ENCODE measurements around the gene CHST15. TPM values are rescaled to one million over a fixed set of nuclear protein-coding genes. Genes with fewer than 3 reads are reported as not detected.
"Not testable (repeated sequence)": the region's sequence is repeated elsewhere in the genome, so short reads cannot be mapped to it uniquely, and the experiment has no call there.

Gene CHST15
- total RNA-seq, 2 donors from 2014 or later, result 0.80 to 7.8 TPM

DNA sequence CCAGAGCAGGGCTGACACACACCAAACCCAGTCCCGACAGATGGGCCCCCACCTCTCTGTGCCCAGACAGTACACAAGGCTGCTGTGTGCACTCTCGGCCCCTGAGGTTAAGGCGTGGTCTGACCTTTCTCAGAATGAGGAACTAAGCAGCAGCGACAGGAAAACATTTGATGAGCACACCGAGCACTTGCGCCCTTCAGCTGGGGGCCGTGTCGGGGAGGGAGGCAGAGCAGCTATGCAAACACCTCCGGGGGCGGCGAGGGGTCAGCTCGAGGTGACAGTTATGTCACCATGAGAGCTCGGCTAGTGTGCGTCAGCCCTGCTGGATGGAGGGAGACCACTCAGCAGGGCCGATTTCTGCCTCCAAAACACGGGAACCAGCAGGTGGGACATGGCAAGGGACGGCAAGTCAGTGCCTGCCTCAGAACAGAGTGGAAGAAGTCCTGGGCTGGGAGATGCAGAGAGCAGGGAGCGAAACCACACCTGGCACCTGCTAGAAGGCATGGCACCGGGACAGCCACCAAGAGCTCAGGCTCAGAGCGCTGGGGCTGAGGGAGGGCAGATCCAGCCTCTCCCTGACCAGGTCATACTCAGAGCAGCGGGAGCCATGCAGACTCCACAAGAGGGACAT, 57.4 kb downstream of the CHST15 start:
- H3K36me3 Mint-ChIP-seq, result no peaks in the 10 kb centered on the region
- no peaks in the 10 kb centered on the region for H3K9me3 Mint-ChIP-seq
- peak overlapping the region in 1 of 2 donors; percentile 43 for H3K27ac Mint-ChIP-seq
- DNase-seq (ENCODE audit: low spot score in 2 of 2) (peak in 1 of 2 donors; percentile 43), ATAC-seq (peak; percentile 94)

DNA sequence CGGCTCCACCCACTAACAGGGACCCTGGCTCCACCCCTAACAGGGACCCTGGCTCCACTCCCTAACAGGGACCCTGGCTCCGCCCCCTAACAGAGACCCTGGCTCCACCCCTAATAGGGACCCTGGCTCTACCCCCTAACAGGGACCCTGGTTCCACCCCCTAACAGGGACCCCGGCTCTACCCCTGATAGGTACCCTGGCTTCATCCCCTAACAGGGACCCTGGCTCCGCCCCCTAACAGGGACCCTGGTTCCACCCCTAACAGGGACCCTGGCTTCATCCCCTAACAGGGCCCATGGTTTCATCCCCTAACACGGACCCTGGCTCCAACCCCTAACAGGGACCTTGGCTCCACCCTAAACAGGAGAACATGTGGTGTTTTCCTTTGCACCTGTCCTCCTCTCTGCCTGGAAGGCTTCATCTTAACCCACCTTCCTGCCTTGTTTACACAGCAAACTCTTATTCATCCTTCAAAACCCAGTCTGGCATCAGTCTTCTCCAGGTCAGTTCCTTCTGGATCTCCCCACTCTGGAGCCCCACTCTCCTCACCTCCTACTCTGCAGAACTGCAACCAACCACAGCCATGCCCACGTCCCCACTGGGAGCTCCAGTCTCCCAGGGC, 58.0 kb downstream of the CHST15 start:
- ATAC-seq, result peak in 1 of 2 donors; percentile 17
- H3K27ac Mint-ChIP-seq, result peak overlapping the region in 1 of 2 donors; percentile 43
- H3K36me3 Mint-ChIP-seq, result no peaks in the 10 kb centered on the region

DNA sequence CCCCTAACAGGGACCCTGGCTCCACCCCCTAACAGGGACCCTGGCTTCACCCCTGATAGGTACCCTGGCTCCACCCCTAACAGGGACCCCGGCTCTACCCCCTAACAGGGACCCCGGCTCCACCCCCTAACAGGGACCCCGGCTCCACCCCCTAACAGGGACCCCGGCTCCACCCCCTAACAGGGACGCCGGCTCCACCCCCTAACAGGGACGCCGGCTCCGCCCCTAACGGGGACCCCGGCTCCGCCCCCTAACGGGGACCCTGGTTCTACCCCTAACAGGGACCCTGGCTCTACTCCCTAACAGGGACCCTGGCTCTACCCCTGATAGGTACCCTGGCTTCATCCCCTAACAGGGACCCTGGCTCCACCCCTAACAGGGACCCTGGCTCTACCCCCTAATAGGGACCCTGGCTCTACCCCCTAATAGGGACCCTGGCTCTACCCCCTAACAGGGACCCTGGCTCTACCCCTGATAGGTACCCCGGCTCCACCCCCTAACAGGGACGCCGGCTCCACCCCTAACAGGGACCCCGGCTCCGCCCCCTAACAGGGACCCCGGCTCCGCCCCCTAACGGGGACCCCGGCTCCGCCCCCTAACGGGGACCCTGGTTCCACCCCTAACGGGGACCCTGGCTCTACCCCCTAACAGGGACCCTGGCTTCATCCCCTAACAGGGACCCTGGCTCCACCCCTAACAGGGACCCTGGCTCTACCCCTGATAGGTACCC, 58.7 kb downstream of the CHST15 start:
- H3K9me3 Mint-ChIP-seq; DNase-seq (ENCODE audit: low spot score in 2 of 2); H3K36me3 Mint-ChIP-seq; H3K27ac Mint-ChIP-seq; ATAC-seq: not testable (repeated sequence)

More for the DNA sequence above, 58.0 kb downstream of the CHST15 start:
- no peak for DNase-seq (ENCODE audit: low spot score in 2 of 2)
- H3K9me3 Mint-ChIP-seq, result no peaks in the 10 kb centered on the region

- ATAC-seq (no peak), DNase-seq (ENCODE audit: low spot score in 2 of 2) (no peak)
- H3K9me3 Mint-ChIP-seq, result no peaks in the 10 kb centered on the region
- H3K36me3 Mint-ChIP-seq, result no peaks in the 10 kb centered on the region
- no peak overlapping the region for H3K27ac Mint-ChIP-seq
Measured at GRCh38 chr10:124033887-124034218, 59.5 kb downstream of the CHST15 start.

DNA sequence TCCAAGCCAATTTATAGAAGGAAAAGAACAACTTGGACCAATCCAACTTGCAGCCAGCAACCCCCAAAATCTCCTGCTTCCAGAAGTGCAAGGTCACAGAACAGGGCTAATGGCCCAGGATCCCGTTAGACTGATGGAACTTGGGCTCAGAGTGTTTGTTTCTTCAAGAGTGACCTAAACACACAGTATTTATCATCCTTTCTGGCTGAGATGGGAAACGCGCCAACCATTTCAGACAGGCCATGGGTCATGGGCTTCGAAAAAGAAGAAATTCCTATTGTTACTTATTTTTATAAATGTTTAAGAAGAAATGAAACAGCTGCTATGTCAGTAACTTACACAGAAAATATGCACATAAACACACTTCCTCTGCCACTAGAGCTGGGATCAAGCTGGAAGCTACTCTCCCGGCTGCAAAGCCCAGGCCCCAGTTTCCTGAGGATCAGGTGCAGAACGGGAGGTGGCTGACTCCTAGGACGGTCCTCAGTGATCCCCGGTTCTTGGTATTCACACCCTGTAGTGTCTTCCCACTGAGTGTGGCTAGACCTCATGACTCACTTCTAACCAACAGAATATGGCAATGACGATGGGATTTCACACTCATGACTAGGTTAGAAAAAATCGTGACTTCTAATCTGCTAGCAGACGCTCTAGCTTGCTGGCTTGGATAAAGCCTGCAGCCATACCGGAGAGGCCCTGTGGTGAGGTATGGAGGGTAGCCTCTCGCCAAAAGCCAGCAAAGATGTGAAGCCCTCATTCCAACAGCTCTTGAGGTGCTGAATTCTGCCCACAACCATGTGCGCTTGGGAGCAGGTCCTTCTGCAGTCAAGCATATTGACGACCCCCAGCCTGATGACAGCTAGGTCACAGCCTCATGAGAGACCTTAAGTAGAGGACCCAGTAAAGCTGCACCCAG, 60.2 kb downstream of the CHST15 start:
- H3K36me3 Mint-ChIP-seq, result no peaks in the 10 kb centered on the region
- H3K9me3 Mint-ChIP-seq, result no peaks in the 10 kb centered on the region
- no peak overlapping the region for H3K27ac Mint-ChIP-seq
- ATAC-seq (peak in 1 of 2 donors; percentile 35), DNase-seq (ENCODE audit: low spot score in 2 of 2) (no peak)

DNA sequence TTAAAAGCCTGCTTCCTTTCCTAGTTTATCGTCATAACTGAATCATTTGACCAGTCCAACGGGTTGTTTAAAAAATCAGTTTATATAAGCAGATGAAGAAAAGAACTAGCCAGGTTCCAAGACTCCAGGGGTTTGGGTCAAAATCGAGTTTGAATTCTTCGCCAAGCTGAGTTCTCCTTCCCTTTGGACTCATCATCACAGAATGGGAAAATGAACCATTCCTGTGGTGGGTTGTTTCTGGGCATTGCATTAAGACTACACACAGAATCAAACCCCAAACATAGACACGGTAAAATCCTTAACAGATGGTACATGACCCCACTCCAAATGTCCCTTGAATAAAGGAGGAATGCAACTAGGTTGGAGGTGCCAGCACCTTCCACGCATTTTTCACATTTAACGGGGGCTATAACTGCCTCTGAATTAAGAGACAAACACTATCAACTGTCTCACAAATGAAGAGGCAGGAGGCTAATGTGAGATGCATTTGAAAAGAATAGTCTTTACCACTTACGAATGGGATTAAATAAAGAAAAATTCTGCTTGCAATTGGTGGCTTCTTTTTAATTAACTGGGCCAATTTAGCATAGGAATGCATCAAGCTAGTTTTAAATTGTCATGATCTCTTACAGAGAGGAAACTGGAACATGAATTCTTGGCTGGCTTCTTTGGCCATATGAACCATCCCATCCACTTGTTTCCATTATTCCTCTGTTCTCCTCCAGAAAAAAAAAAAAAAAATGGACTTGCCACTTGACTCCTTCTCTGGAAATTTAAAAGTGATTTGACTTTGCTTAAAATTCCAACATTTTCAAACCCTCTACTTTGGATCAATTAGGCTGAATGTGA, 61.1 kb downstream of the CHST15 start:
- ATAC-seq (no peak), DNase-seq (ENCODE audit: low spot score in 2 of 2) (no peak)
- H3K9me3 Mint-ChIP-seq, result no peaks in the 10 kb centered on the region
- H3K27ac Mint-ChIP-seq, result no peak overlapping the region
- no peaks in the 10 kb centered on the region for H3K36me3 Mint-ChIP-seq

DNA sequence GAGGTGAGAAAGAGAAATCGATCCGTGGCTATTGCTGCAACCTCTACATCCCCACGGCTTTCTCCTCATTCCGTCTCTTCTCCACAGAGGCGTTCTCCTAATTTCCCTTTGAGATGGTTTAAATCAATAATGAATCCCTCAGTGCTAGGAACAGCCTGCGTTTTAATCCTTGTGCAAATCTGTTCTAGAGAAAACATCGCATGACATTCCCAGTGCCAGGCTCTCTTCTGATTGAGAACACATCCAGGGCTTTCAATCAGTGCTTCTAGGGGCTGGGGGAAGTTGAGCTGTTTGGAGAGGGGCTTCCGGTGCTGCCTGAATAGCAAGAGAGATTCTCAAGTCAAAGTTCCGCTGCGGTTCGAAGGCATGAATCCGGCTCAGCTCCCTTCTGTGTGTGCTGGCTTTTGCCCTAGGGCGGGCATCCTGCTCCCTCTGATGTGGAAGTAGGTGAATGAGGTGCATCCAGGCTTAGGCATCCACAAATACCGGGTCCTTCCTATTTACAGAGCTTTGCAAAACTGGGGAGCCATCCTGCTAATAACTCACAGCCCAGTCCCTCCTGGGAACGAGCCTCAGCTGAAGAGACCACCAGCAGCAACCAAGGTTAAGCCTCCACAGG, 62.8 kb downstream of the CHST15 start:
- Mint-ChIP-seq H3K36me3 (no peaks in the 10 kb centered on the region), H3K9me3 (no peaks in the 10 kb centered on the region), H3K27ac (no peak overlapping the region)
- no peak for DNase-seq (ENCODE audit: low spot score in 2 of 2)
- ATAC-seq, result no peak

GRCh38 chr10:124030061-124030460, 63.3 kb downstream of the CHST15 start:
- H3K27ac Mint-ChIP-seq, result peak overlapping the region in 1 of 2 donors; percentile 22
- no peaks in the 10 kb centered on the region for H3K36me3 Mint-ChIP-seq
- H3K9me3 Mint-ChIP-seq, result no peaks in the 10 kb centered on the region
- no peak for DNase-seq (ENCODE audit: low spot score in 2 of 2)
- ATAC-seq, result no peak

DNA sequence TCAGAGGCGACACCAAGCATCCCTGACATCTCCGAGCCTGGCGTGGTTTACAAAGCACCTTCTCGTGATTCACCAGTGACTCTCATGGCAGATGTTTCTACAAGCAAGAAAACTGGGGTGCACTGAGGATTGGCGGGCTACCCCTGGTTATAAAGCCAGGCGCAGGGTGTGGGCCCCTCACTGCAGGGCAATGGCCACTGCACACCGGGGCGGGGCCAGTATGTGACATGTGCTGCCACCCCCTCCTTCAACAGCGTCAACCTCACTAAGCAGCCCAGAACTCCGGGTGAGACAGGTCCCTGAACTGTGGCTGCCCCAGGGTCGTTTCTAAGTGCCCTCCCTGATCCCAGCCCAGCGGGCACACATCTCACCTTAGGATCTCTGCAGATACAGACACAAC, 63.8 kb downstream of the CHST15 start:
- ATAC-seq, result no peak
- H3K9me3 Mint-ChIP-seq, result no peaks in the 10 kb centered on the region
- H3K36me3 Mint-ChIP-seq, result no peaks in the 10 kb centered on the region

DNA sequence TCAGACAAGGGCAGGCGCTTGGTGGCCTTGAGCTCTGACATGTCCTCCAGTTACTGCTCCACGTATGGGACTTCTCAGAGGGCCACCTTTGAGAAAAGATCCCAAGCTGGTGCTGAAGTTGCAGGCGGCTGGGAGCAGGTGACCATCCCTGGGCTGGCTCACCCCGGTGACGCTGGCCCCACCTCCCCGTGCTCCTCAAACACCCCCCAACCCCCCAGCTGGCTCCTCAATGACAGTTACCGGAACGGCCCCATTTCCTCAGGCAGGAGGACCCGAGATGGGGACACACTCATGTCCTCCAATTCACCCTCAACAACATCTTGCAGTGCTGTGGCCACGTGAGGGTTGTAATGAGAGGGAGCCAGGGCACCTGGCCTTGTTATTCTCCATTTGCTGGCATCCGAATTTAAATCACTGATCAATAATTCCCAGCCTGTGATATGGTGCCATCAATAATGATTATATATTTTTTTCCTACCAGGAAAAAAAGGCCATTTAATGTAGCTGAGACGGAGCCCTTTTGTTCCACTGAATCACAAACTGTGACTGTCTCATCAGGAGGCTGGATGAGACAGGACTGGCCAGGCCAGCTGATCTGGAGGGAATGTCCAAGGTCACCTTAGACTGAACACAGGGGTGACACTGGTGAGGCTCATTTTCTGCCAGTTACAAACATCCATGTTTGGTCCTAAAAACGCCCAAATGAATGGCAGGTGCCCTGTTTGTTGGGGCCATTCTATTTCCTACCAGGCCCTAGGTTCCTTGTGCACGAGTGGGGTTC, 64.5 kb downstream of the CHST15 start:
- Mint-ChIP-seq H3K27ac (no peak overlapping the region), H3K36me3 (no peaks in the 10 kb centered on the region), H3K9me3 (no peaks in the 10 kb centered on the region)
- DNase-seq (ENCODE audit: low spot score in 2 of 2), result no peak
- no peak for ATAC-seq

More for the DNA sequence above, 63.8 kb downstream of the CHST15 start:
- H3K27ac Mint-ChIP-seq, result peak overlapping the region in 1 of 2 donors; percentile 22
- no peak for DNase-seq (ENCODE audit: low spot score in 2 of 2)

DNA sequence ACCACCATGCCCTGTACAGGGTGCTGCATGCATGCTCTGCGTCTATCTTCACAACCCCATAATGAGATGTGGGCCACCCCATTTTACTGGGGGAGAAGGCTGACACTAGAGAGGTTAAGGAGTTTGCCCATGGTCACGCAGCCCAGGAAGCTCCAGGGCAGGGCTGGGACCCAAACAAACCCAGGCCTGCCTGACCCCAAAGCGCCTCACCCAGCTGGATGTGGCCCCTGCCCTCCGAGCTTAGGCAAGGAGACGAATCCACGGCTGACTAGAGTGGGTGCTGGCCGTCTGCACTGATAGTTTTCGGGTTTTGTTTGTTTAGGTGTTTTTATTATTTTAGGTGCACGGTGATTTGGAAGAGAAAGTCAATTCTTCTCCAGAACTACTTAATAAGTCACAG, 65.7 kb downstream of the CHST15 start:
- Mint-ChIP-seq H3K36me3 (no peaks in the 10 kb centered on the region), H3K27ac (no peak overlapping the region), H3K9me3 (no peaks in the 10 kb centered on the region)
- no peak for DNase-seq (ENCODE audit: low spot score in 2 of 2)
- ATAC-seq, result no peak

DNA sequence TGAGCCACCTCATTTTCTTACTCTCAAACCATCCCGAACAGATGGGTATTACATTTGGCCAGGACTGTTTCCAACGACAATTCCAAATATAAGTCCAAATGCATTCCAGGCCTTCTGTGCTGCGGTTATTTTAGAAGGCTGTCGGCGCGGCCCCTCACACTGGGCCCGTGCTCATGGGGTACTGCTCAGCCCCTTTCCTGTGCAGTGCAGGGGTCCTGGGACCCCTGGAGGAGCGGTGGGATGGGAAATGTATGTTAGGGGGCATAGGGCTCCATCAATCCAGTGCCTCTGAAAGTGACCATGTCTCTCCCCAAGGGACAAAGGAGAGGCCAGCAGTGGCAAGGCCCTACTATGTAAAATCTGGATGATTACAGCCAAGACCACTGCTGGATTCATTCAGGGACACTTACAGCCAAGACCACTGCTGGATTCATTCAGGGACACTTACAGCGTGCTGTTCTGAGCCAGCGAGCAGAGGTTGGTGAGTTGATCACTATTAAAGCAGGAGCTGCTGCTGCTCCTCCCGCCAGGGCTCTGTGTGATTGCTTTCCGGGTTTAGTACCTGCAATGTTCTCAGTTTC, 66.3 kb downstream of the CHST15 start:
- DNase-seq (ENCODE audit: low spot score in 2 of 2) (no peak), ATAC-seq (no peak)
- Mint-ChIP-seq H3K27ac (no peak overlapping the region), H3K9me3 (no peaks in the 10 kb centered on the region), H3K36me3 (no peaks in the 10 kb centered on the region)

DNA sequence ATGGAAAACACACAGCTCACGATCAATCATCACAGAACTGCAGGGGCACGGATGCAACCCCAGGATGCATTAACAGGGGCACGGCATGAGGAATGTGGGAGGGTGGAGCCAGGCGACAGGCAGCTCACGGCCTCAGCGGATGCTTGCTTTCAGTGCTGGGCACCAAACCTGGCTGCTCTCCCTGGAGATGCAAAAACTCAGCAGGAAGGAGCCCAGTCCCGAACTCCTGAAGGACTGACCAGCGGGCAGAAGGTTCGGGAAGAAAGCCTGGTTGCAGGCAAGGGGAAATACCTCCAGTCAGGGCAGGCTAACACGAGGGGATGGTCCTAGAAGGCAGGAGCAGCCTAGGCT, 66.8 kb downstream of the CHST15 start:
- no peak overlapping the region for H3K27ac Mint-ChIP-seq
- H3K9me3 Mint-ChIP-seq, result no peaks in the 10 kb centered on the region
- DNase-seq (ENCODE audit: low spot score in 2 of 2) (no peak), ATAC-seq (no peak)
- no peaks in the 10 kb centered on the region for H3K36me3 Mint-ChIP-seq

DNA sequence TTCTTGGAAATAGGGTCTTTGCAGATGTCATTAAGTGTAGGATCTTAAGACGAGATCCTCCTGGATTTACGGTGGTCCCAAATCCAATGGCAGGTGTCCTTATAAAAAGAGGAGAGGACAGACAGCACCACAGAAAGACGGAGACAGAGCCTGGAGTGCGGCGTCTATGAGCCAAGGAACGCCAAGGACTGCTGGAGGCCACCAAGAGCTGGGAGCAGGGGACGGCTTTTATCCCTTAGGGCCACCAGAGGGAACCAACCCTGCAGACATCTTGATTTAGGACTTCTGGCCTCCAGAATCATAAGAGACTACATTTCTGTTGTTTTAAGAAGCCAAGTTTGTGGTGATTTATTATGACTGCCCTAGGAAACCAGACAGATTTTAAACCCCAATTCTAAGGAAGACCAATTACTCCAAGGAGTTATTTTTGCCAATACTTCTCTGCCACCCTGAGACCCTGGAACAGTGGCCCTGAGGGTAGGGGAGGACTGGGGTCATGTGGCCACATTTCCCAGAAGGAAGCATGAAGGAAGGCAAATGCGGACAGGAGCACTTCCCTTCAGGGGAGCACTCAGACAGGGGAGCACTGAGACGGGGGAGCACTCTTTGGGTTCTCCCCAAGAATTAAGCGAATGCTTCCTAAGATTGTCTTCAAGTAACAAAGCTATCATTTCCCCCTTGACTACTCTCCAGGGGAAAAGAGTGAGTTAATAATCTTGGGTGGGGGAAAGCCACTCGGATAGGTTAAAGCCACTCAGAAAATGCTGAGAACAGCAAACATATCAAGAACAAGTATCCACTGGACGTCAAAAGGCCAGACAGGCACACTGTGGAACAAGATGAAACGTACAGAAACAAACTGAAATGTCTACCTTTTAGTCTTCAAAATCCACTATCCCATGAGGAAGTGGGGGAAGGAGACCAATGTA, 67.5 kb downstream of the CHST15 start:
- no peaks in the 10 kb centered on the region for H3K36me3 Mint-ChIP-seq
- H3K9me3 Mint-ChIP-seq, result no peaks in the 10 kb centered on the region
- H3K27ac Mint-ChIP-seq, result no peak overlapping the region
- DNase-seq (ENCODE audit: low spot score in 2 of 2) (no peak), ATAC-seq (no peak)

Data from activated naive CD4-positive, alpha-beta T cell treated with anti-CD3 and anti-CD28 coated beads, Interleukin-2, amount 50 U/mL, for 72 hours (primary cell).